ENCODE measurements around the gene ATP5IF1.

Gene ATP5IF1

DNA sequence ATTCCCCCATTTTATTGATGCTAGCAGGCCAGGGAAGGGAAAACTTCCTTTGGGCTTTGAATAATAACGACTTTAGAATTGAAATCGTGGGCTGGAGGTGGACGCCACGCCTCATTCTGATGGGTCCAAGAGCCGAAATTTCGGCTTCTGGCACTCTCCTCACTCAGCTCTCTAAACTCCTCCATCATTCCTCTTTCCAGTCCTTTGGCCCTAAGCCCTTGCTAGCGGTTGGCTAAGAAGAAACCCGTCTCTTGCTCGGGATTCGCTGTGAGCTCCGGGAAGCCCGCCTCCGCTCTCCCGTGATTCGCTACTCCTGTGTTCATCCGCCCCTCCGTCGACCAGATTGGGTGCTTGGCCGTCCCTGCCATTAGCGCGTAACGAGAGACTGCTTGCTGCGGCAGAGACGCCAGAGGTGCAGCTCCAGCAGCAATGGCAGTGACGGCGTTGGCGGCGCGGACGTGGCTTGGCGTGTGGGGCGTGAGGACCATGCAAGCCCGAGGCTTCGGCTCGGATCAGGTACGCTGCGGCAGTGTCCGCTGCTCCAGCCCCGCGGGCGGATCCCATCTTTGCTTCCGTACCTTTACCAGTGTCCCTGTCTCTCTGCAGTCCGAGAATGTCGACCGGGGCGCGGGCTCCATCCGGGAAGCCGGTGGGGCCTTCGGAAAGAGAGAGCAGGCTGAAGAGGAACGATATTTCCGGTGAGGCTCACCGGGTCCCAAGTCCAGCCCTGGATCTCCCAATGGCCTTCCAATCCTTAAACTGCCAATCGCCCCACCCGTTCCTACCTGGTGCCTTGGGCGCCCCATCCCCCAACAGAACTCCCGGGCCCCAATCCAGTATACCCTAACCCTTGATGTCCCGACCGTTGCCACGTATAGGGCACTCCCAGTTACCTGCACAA, at the start of gene ATP5IF1:
TSS of gene ATP5IF1 (plus strand) at position 370 of the 901 bp plus-strand sequence. CDS start at position 430, 60 bp downstream.
- DNase-seq = peak; percentile 98

GRCh38 chr1:28190337-28190979, 45.5 kb upstream of the ATP5IF1 start:
- DNase-seq = peak; percentile 62

DNA sequence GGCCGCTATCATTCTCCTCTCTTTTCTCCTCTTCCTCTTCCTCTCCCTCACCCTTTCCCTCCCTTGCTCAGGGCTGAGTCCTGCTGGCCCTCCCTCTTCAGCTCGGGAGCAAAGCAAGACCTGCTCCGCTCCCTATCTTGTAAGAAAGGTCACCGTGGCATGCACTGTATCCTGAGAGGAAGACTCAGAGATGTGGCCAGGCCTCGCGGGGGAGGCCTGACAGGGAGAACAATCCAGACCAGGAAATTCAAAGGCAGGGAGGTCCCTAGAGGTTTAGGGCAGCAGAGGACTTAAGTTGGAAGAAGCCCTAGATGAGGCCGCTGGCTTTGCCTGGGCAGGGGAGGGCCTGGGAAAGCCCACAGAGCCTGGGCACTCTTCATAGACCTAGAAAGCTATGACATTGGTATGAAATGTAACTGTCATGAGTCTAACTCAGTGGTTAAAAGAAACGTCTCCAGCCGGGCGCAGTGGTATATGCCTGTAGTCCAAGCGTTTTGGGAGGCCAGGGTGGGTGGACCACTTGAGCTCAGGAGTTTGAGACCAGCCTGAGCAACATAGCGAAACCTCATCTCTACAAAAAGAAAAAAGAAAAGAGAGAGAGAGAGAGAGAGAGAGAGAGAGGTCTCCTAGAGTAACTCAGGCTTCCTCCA, 44.8 kb upstream of the ATP5IF1 start:
- peak; percentile 14 for DNase-seq

- no peak for DNase-seq
These were observed 42.2 kb upstream of the ATP5IF1 start for GRCh38 chr1:28193701-28194161.

GRCh38 chr1:28194326-28195035, 41.4 kb upstream of the ATP5IF1 start:
- no peak for DNase-seq

GRCh38 chr1:28195780-28196179, 40.1 kb upstream of the ATP5IF1 start:
- DNase-seq = no peak

- no peak for DNase-seq
These were observed 39.6 kb upstream of the ATP5IF1 start for GRCh38 chr1:28196330-28196729.

DNA sequence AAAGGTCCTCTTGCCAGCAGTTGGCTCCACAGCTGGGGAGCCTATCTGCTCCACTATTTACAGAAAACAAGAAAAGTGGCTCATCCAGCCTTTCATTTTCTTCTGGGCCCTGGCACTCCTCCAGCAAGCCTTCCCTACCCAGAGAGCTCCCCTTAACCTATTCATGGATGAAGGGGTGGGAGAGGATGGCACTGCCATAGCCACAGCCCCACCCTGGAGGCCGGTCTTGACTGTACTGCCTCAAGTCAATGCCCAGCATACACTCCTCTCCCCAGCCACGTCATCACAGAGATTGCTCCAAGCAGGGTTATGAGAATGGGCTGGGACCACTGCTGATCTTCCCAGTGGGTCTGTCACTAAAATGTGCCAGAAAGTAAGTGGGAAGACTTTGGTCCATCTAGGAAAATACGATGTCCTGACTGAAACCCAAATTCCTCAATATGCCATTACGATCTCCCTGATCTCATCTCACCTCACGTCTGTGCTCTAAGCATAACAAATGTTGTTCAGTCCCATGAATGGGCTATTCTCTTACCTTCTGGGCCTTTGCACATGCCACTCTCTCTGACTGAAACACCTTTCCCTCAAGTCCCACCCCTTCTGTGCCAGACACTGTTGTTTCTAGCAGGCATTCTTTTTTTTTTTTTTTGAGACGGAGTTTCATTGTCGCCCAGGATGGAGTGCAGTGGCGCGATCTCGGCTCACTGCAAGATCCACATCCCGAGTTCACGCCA, 38.1 kb upstream of the ATP5IF1 start:
- DNase-seq = no peak

GRCh38 chr1:28199328-28200233, 36.3 kb upstream of the ATP5IF1 start:
- no peak for DNase-seq

DNA sequence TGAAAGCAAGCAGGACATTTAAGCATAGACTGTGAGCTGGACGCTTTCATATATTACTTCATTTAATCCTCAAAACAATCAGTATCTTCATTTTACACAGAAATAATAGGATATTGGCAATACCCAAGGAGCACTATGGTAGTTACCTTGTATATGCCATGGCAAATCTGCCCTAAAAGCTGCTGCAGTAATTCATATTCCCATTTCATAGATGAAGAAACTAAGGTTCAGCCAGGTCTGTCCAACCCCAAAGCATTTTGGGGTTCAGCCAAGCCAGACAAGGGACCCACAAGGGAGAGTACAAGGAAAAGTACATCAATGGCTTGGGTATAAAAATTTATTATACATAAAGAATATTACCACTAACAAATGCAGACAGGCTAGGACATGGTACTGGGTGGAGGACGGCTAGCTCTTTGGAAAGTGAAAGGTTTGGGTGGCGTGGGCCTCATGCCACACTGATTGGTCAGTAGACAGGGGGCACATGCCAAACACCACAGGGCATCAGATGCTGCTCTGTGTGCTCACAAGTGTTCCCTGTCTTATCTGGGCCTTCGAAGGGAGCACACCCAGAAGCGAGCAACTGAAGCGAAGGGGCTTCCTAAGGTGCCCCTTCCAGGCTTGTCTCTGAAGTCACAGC, 35.6 kb upstream of the ATP5IF1 start:
- no peak for DNase-seq

DNA sequence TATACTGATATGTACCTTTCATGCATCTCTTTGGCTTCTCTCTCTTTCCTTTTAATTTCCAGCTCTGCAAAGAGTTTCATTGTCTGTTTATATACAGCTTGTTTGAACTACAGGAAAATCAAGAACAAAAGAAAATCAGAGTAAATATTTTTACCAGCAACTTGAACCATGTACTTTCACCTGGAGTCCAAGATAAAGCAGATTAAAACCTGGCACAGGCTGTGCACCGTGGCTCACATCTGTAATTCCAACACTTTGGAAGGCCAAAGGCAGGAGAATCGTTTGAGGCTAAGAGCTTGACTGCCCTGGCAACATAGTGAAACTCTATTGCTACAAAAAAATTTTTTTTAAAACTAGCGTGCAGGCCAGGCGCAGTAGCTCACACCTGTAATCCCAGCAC, 30.7 kb upstream of the ATP5IF1 start:
- no peak for DNase-seq

DNA sequence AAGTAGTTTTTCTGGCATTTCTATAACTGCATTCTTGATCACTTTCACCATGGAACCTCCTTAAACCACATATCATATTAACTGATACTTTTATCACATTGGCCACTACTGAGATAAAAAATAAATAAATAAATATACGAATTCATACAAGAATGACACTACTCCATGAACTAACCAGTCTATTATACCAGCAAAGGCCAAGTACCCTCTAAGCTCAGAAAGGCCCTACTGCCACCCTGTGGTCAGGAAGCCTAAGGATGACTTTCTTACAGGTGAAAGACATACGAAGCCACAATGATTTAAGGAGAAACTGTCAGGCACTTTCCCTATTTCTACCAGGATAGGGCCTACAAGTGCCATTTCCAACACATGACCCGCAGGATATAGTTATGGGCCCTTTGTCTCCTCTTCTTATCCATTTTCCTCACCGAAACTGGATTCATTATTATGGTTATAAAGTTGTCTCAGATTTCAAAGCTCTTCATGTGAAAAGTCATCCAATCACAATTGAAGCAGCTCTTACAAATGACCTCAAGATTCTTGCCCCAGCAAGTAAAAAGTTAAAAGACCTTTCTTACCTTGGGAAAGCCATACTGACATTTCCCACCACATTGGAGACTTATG, 27.0 kb upstream of the ATP5IF1 start:
- DNase-seq = peak; percentile 86

- no peak for DNase-seq
These were observed 26.2 kb upstream of the ATP5IF1 start for GRCh38 chr1:28209700-28210099.

DNA sequence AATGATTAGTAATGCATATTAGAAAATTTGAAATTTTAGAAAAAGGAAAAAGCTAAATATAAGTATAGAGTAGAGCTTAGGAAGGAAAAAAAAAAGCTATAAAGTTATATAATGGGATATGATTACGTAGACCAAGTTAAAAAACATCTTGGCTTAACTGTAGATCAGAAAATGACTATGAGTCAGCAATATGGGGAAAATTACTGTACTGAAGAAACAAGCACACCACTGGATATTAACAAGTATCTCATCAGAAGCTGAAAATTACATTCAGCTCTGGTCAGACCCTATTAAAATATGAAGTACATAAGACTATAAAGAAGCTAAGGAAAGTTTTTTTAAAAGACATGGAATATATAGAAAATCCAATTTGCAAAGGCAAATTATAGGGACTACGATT, 22.6 kb upstream of the ATP5IF1 start:
- DNase-seq = no peak

GRCh38 chr1:28229089-28229488, 6.8 kb upstream of the ATP5IF1 start:
- DNase-seq = no peak

DNA sequence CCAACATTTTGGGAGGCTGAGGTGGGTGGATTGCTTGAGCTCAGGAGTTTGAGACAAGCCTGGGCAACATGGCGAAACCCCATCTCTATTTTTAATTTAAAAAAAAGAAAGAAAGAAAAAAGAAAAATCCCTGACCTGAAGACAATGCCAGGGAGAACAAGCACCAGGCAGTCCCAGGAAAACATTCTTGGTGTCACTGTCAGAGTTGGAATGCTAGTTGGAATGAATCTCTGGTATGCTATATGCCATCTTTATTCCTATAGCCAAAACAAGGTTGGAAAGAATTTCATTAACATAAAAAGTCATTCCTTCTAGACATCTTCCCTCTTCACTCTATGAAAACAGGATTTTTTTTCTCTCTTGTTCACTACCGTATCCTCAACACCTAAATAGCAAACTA, 5.9 kb upstream of the ATP5IF1 start:
- DNase-seq = no peak

DNA sequence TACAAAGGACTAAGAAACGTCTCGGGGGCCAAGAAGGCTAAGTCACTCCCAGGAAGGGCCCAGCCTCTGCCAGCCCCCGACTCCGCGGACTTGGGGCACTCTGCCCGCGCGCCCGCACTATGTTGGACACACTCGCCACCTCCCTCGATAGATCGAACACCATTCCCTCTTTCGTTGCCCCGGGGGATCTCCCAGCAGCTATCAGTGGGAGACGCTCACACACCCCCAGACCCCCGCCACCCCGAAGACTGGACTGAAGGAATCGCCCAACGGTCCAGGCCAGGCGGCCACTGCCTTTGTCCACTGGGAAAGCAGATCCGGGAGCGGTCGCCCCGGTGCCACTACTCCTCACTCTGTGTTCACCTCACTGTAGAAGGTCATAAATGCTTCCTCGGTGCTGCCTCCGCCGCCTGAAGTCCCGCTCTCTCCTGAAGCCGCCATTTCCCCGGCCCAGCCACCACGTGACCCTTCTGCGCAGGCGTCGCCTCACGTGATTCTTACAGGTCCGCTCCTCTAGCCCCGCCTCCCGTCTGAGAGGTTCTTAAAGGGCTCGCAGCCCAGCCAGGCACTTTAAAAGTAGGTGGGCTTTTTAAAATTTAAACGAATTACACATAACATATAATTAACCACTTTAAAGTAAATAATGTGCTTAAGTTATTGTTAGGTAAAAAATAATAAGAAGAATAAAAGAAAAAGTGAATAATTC, 3.2 kb upstream of the ATP5IF1 start, which contains the start of gene DNAJC8:
TSS of gene DNAJC8 (minus strand) at position 472 of the 706 bp plus-strand sequence. CDS start at position 441, 31 bp downstream.
- peak; percentile 96 for DNase-seq

DNA sequence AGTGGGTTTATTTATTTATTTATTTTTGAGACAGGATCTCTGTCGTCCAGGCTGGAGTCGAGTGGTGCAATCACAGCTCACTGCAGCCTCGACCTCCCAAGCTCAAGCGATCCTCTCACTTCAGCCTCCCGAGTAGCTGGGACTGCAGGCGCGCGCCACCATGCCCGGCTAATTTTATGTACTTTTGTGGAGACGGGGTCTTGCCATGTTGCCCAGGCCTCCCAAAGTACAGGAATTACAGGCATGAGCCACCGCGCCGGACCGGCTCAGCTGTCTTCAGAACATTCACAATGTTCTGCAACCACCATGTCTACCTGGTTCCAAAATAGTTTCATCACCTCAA, 2.7 kb upstream of the ATP5IF1 start:
- DNase-seq = no peak

- peak; percentile 49 for DNase-seq
These were observed 865 bp downstream of the ATP5IF1 start for GRCh38 chr1:28236656-28237322.
